ENCODE data around the gene MTFMT.

The MTFMT gene

GRCh38 chr15:64979252-64979710, 50.2 kb downstream of the MTFMT start:
- no peak for DNase-seq (ENCODE audit: extremely low read depth, low read depth)
- TF ChIP-seq, protein P1, sequence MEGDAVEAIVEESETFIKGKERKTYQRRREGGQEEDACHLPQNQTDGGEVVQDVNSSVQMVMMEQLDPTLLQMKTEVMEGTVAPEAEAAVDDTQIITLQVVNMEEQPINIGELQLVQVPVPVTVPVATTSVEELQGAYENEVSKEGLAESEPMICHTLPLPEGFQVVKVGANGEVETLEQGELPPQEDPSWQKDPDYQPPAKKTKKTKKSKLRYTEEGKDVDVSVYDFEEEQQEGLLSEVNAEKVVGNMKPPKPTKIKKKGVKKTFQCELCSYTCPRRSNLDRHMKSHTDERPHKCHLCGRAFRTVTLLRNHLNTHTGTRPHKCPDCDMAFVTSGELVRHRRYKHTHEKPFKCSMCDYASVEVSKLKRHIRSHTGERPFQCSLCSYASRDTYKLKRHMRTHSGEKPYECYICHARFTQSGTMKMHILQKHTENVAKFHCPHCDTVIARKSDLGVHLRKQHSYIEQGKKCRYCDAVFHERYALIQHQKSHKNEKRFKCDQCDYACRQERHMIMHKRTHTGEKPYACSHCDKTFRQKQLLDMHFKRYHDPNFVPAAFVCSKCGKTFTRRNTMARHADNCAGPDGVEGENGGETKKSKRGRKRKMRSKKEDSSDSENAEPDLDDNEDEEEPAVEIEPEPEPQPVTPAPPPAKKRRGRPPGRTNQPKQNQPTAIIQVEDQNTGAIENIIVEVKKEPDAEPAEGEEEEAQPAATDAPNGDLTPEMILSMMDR (IDR thresholded peaks at IDR 0.05; ENCODE audit: low read depth, low read length): no peak

DNA sequence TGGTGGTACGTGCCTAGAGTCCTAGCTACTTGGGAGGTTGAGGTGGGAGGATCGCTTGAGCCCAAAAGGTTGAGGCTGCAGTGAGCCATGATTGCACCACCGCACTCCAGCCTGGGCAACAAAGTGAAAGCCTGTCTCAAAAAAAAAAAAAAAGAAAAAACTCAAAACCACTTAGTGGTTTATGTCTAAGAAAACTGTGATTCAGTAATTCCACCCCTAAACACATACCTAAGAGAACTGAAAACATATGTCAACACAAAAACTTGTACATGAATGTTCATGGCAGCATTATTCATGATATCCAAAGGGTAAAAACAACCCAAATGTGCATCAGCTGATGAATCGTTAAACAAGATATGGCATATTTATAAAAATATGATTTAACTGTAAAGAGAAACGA, 54.0 kb downstream of the MTFMT start:
- no peak for DNase-seq (ENCODE audit: extremely low read depth, low read depth)
- TF ChIP-seq, protein P1 (IDR thresholded peaks at IDR 0.05; ENCODE audit: low read depth, low read length): no peak

- TF ChIP-seq, protein P1 (IDR thresholded peaks at IDR 0.05; ENCODE audit: low read depth, low read length): no peak
- DNase-seq (ENCODE audit: extremely low read depth, low read depth): no peak
These were observed 58.7 kb downstream of the MTFMT start for GRCh38 chr15:64970698-64971097.

DNA sequence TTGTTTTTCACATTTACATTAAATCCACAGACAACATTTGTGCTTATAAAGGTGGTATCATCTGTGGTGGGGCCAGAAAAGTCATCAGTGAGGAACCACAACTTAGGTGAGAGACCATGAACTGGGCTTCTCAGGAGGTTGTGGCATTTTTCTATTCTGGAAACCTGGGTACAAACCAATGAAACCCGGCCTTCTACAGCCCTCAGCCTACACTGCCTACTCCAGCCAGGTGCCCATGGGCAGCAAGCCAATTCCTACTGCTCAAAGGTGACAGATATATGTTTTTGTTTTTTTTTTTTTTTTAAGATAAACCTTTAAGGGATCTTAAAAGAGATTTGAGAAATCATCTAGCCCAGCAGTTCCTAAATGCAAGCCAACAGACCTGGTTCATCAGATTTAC, 60.0 kb downstream of the MTFMT start:
- TF ChIP-seq, protein P1 (IDR thresholded peaks at IDR 0.05; ENCODE audit: low read depth, low read length): no peak
- no peak for DNase-seq (ENCODE audit: extremely low read depth, low read depth)

- DNase-seq (ENCODE audit: extremely low read depth, low read depth): no peak
- TF ChIP-seq, protein P1 (IDR thresholded peaks at IDR 0.05; ENCODE audit: low read depth, low read length): no peak
These were observed 68.4 kb downstream of the MTFMT start for GRCh38 chr15:64961013-64961412.

- DNase-seq (ENCODE audit: extremely low read depth, low read depth): no peak
- TF ChIP-seq, protein P1 (IDR thresholded peaks at IDR 0.05; ENCODE audit: low read depth, low read length): no peak
These were observed 69.3 kb downstream of the MTFMT start for GRCh38 chr15:64960153-64960552.

DNA sequence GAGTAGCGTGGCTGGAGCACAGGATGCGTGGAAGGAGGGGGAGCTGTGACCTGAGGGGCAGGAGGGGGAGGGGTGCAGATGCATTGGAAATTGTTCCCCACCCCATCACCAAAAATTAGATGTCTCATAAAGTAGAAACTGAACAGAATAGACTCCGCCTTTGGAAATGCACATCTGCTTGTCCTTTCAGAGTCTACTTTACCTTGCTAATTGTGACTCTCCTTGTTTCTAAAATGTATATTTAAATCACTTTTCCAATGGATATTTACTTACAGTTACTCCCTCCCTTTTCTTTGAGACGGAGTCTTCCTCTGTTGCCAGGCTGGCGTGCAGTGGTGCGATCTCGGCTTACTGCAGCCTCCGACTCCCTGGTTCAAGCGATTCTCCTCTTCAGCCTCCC, 70.3 kb downstream of the MTFMT start:
- TF ChIP-seq, protein P1 (IDR thresholded peaks at IDR 0.05; ENCODE audit: low read depth, low read length): no peak
- DNase-seq (ENCODE audit: extremely low read depth, low read depth): no peak
